Measurements from ENCODE around the gene CDK15. TPM values are rescaled to one million over a fixed set of nuclear protein-coding genes. Genes with fewer than 3 reads are reported as not detected.

Gene CDK15
- total and polyA plus RNA-seq, 2 donors (not counting 1 experiment from before 2014, with no cell fraction given) = not detected

GRCh38 chr2:201777043-201777442, 29.3 kb upstream of the CDK15 start:
- Mint-ChIP-seq H3K27ac (no peak overlapping the region), H3K4me1 (peaks cover 16% of the 10 kb centered on the region), H3K9me3 (ENCODE audit: insufficient read depth) (no peaks in the 10 kb centered on the region), H3K4me3 (no peak overlapping the region), H3K27me3 (no peaks in the 10 kb centered on the region)
- Histone ChIP-seq H4K20me1 (ENCODE audit: control insufficient read depth, insufficient read depth, low read length, poor library complexity, severe bottlenecking) (no peaks in the 10 kb centered on the region), H3K4me2 (replicated peaks; ENCODE audit: low read depth, low read length, poor library complexity, severe bottlenecking) (no peak overlapping the region), H3K9me3 (ENCODE audit: control extremely low read depth in 1 of 3, control insufficient read depth in 2 of 3, insufficient read depth in 1 of 3, low read length in 2 of 3) (no peaks in the 10 kb centered on the region), H3K4me3 (ENCODE audit: control extremely low read depth in 1 of 5, extremely low read depth in 1 of 5, insufficient read depth in 1 of 5, low read depth in 2 of 5, low read length in 4 of 5) (no peak overlapping the region), H3K36me3 (replicated peaks in 1 of 2; ENCODE audit: control extremely low read depth in 1 of 2, control insufficient read depth in 1 of 2, extremely low read depth in 1 of 2, insufficient read depth in 2 of 2, low read length in 1 of 2) (no peaks in the 10 kb centered on the region), H3K79me2 (ENCODE audit: control insufficient read depth, insufficient read depth, low read length) (peaks cover 30% of the 10 kb centered on the region), H3K4me1 (ENCODE audit: control insufficient read depth in 2 of 2, insufficient read depth in 2 of 2, low read length in 2 of 2) (peaks cover 13 to 15% of the 10 kb centered on the region in 2 donors), H3K27me3 (replicated peaks in 1 of 4; ENCODE audit: control extremely low read depth in 1 of 4, control insufficient read depth in 3 of 4, insufficient read depth in 4 of 4, low read length in 3 of 4) (no peaks in the 10 kb centered on the region), H3K27ac (ENCODE audit: low read length in 2 of 2) (no peak overlapping the region), H2AFZ (ENCODE audit: insufficient read depth, low read depth, low read length, poor library complexity, severe bottlenecking) (no peak overlapping the region), H3K9ac (ENCODE audit: low read length) (no peak overlapping the region)
- ATAC-seq (ENCODE audit: low read depth) (no peak), DNase-seq (no peak)
- TF ChIP-seq CTCF (IDR thresholded peaks at IDR 0.05) (no peak), EZH2 (IDR thresholded peaks at IDR 0.05; ENCODE audit: borderline replicate concordance, insufficient read depth, low read depth, low read length, poor library complexity, severe bottlenecking) (no peak)
- CTCF ChIA-PET = no interaction called here
- POLR2A ChIA-PET = no interaction called here
- intact Hi-C loops (cut with micrococcal nuclease) = loop anchor here (5.0 kb wide), 1 partner anchor 1865 kb away; the partner anchor contains the start of gene C2orf69

DNA sequence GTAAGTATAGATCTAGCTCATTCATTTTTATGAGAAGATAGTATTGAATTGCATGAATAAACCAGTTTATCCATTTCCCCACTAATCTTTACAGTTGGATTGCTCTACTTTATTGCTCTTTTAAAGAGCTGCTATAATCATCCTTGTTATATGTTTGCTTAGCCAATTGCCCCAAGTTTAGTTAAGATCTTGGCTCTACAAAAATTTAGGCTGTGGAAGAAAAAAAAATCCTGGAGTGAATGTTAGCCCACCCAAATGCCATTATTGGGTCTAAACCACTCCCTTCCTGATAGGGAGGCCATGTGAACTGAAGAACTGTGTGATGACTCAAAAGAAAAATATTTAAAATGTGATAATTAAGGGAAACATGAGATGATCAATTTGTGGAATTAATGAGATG, 28.5 kb upstream of the CDK15 start:
- CTCF ChIA-PET = no interaction called here
- no peak overlapping the region for H2AFZ ChIP-seq (ENCODE audit: insufficient read depth, low read depth, low read length, poor library complexity, severe bottlenecking)
- intact Hi-C loops (cut with micrococcal nuclease) = loop anchor here (5.0 kb wide), 1 partner anchor 1866 kb away; the partner anchor contains the start of gene C2orf69
- H3K27me3 ChIP-seq (replicated peaks in 1 of 4; ENCODE audit: control extremely low read depth in 1 of 4, control insufficient read depth in 3 of 4, insufficient read depth in 4 of 4, low read length in 3 of 4) = no peaks in the 10 kb centered on the region
- H3K9me3 Mint-ChIP-seq (ENCODE audit: insufficient read depth) = no peaks in the 10 kb centered on the region
- H3K4me3 ChIP-seq (ENCODE audit: control extremely low read depth in 1 of 5, extremely low read depth in 1 of 5, insufficient read depth in 1 of 5, low read depth in 2 of 5, low read length in 4 of 5) = no peak overlapping the region
- H3K4me1 Mint-ChIP-seq = peaks cover 16% of the 10 kb centered on the region
- H3K36me3 ChIP-seq (replicated peaks in 1 of 2; ENCODE audit: control extremely low read depth in 1 of 2, control insufficient read depth in 1 of 2, extremely low read depth in 1 of 2, insufficient read depth in 2 of 2, low read length in 1 of 2) = no peaks in the 10 kb centered on the region
- ATAC-seq (ENCODE audit: low read depth) (no peak), DNase-seq (no peak)
- no peak overlapping the region for H3K27ac Mint-ChIP-seq
- no peak overlapping the region for H3K9ac ChIP-seq (ENCODE audit: low read length)
- no peak overlapping the region for H3K4me3 Mint-ChIP-seq
- H3K79me2 ChIP-seq (ENCODE audit: control insufficient read depth, insufficient read depth, low read length) = peaks cover 30% of the 10 kb centered on the region
- H3K27me3 Mint-ChIP-seq = no peaks in the 10 kb centered on the region
- H3K4me2 ChIP-seq (replicated peaks; ENCODE audit: low read depth, low read length, poor library complexity, severe bottlenecking) = no peak overlapping the region
- H3K27ac ChIP-seq (ENCODE audit: low read length in 2 of 2) = no peak overlapping the region
- peaks cover 13 to 15% of the 10 kb centered on the region in 2 donors for H3K4me1 ChIP-seq (ENCODE audit: control insufficient read depth in 2 of 2, insufficient read depth in 2 of 2, low read length in 2 of 2)
- no peaks in the 10 kb centered on the region for H4K20me1 ChIP-seq (ENCODE audit: control insufficient read depth, insufficient read depth, low read length, poor library complexity, severe bottlenecking)
- no peaks in the 10 kb centered on the region for H3K9me3 ChIP-seq (ENCODE audit: control extremely low read depth in 1 of 3, control insufficient read depth in 2 of 3, insufficient read depth in 1 of 3, low read length in 2 of 3)
- TF ChIP-seq CTCF (IDR thresholded peaks at IDR 0.05) (no peak), EZH2 (IDR thresholded peaks at IDR 0.05; ENCODE audit: borderline replicate concordance, insufficient read depth, low read depth, low read length, poor library complexity, severe bottlenecking) (no peak)
- POLR2A ChIA-PET = no interaction called here

Measured in B cell (primary cell).